OCI-LY3 (cell line): ENCODE measurements around the gene USP35.

ENCODE experiments used
- EZH2phosphoT487 ChIP-seq: fragments of 200-600 bp; shearing (Covaris generic); IDR thresholded peaks from 2 replicates; pipeline ENCODE4 v1.6.1; 2018; ENCODE audit warnings: antibody characterized with exemption, mixed run types, low read depth
- TF ChIP-seq, protein P1 (sequence below): fragments of 200-600, 300-600 bp; sonication (generic); IDR thresholded peaks from 2 replicates; pipeline ENCODE4 v1.5.1; 2014; ENCODE audit warnings: antibody characterized with exemption, low read length, low read depth

DNA sequence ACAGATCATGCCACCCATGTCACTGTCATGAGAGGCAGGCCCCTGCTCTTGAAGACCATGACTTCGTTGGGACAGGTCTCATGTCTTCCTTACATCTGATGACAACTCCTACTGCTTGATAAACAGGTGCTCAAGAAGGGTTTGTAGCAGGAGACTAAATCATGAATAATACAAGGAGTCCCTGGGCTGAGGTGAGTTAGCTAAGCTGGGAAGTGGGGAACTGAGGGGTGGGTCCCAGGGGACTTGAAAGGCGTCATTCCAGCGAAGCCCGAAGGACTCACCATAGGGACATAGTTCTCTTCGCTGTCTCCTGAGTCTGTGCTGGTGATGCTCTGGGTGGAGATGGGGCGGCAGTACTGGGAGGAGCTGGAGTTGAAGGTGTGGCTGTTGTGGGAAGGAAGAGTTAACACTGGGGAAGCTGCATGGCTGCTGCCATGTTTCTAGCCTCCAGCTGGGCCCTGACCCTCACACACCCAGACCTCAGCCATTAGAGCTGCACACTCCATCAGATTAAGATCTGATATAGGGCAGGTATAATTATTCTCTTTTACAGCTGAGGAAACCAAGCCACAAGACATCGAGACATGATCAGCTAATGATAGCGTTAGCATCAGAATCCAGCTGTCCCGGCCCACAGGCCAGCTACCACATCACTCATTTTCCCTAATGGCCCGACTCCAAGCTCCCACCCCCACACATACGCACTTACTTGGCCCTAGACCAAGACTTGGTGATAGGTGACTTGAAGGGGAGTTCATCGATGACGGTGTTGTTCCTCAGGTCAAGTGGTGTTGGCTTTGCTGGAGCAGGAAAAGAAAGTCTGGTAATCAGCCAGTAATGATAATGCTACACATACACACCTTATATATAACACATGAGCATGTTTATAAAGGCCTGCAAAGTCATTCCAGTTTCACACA lies 32.9 kb downstream of the USP35 start:
- TF ChIP-seq, protein P1, sequence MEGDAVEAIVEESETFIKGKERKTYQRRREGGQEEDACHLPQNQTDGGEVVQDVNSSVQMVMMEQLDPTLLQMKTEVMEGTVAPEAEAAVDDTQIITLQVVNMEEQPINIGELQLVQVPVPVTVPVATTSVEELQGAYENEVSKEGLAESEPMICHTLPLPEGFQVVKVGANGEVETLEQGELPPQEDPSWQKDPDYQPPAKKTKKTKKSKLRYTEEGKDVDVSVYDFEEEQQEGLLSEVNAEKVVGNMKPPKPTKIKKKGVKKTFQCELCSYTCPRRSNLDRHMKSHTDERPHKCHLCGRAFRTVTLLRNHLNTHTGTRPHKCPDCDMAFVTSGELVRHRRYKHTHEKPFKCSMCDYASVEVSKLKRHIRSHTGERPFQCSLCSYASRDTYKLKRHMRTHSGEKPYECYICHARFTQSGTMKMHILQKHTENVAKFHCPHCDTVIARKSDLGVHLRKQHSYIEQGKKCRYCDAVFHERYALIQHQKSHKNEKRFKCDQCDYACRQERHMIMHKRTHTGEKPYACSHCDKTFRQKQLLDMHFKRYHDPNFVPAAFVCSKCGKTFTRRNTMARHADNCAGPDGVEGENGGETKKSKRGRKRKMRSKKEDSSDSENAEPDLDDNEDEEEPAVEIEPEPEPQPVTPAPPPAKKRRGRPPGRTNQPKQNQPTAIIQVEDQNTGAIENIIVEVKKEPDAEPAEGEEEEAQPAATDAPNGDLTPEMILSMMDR = no peak
- TF ChIP-seq EZH2phosphoT487 = no peak
